Epidermal melanocyte (primary cell): ENCODE results near the gene MN1.

ENCODE experiments used
- DNase-seq: peaks from one replicate; pipeline ENCODE4 v3.0.0; 2011; ENCODE audit warnings: low spot score; ENCODE audit not compliant: insufficient read length

Gene MN1

GRCh38 chr22:27719036-27719347 lies 82.6 kb downstream of the MN1 start:
- DNase-seq, result no peak

- peak; percentile 74 for DNase-seq
Measured at GRCh38 chr22:27718186-27719035, 83.1 kb downstream of the MN1 start.

- no peak for DNase-seq
Measured at GRCh38 chr22:27717094-27717493, 84.5 kb downstream of the MN1 start.

GRCh38 chr22:27716074-27716473 lies 85.5 kb downstream of the MN1 start:
- DNase-seq, result no peak

GRCh38 chr22:27715106-27715505 lies 86.5 kb downstream of the MN1 start:
- DNase-seq, result no peak

- DNase-seq, result no peak
Measured at GRCh38 chr22:27714068-27714467, 87.5 kb downstream of the MN1 start.

- DNase-seq, result peak; percentile 1
Measured at GRCh38 chr22:27713461-27713860, 88.1 kb downstream of the MN1 start.

- peak; percentile 3 for DNase-seq
Measured at GRCh38 chr22:27711756-27712155, 89.8 kb downstream of the MN1 start.

- no peak for DNase-seq
Measured at GRCh38 chr22:27711012-27711411, 90.5 kb downstream of the MN1 start.

- DNase-seq, result no peak
Measured at GRCh38 chr22:27709919-27710675, 91.5 kb downstream of the MN1 start.

- DNase-seq, result no peak
Measured at GRCh38 chr22:27706489-27706888, 95.1 kb downstream of the MN1 start.

- DNase-seq, result peak; percentile 1
Measured at GRCh38 chr22:27705408-27706080, 96.0 kb downstream of the MN1 start.

- DNase-seq, result no peak
Measured at GRCh38 chr22:27704581-27704980, 97.0 kb downstream of the MN1 start.

- no peak for DNase-seq
Measured at GRCh38 chr22:27699383-27700019, 102.1 kb downstream of the MN1 start.

GRCh38 chr22:27698813-27699212 lies 102.7 kb downstream of the MN1 start:
- DNase-seq, result no peak
